GM23248 (cell line): Measurements from ENCODE around the gene SBK2. TPM values are rescaled to one million over a fixed set of nuclear protein-coding genes. Genes with fewer than 3 reads are reported as not detected.

ENCODE experiments used
- DNase-seq: peaks from one replicate; pipeline ENCODE4 v3.0.0-alpha.2; 2015
- H2AFZ ChIP-seq: fragments of 200-600 bp; sonication (generic); 2 replicates; pipeline ENCODE4 v1.6.1; 2016; ENCODE audit warnings: antibody characterized with exemption
- H3F3A ChIP-seq: fragments of 200-600 bp; sonication (generic); 2 replicates; pipeline ENCODE4 v1.6.1; 2016; ENCODE audit warnings: mild to moderate bottlenecking, antibody characterized with exemption, mixed run types; ENCODE audit not compliant: insufficient read depth
- H3K27ac ChIP-seq: fragments of 200-600 bp; sonication (generic); 2 replicates; pipeline ENCODE4 v1.5.1; 2016; ENCODE audit warnings: mild to moderate bottlenecking
- H3K27me3 ChIP-seq: fragments of 200-600 bp; sonication (generic); replicated peaks from 2 replicates; pipeline ENCODE4 v1.6.1; 2016; ENCODE audit warnings: mild to moderate bottlenecking; ENCODE audit not compliant: insufficient read depth
- H3K36me3 ChIP-seq: fragments of 200-600 bp; sonication (generic); 2 replicates; pipeline ENCODE4 v1.6.1; 2016; ENCODE audit warnings: low read depth, mild to moderate bottlenecking
- H3K4me1 ChIP-seq: fragments of 200-600 bp; sonication (generic); 2 replicates; pipeline ENCODE4 v1.6.1; 2016; ENCODE audit warnings: mild to moderate bottlenecking; ENCODE audit not compliant: insufficient read depth
- H3K4me2 ChIP-seq: fragments of 200-600 bp; sonication (generic); one replicate; pipeline ENCODE4 v1.6.1; 2016; ENCODE audit warnings: mild to moderate bottlenecking; ENCODE audit not compliant: unreplicated experiment
- H3K4me3 ChIP-seq: fragments of 200-600 bp; sonication (generic); 2 replicates; pipeline ENCODE4 v1.5.1; 2016; ENCODE audit warnings: mild to moderate bottlenecking
- H3K79me2 ChIP-seq: fragments of 200-600 bp; sonication (generic); 2 replicates; pipeline ENCODE4 v1.6.1; 2016; ENCODE audit warnings: mild to moderate bottlenecking; ENCODE audit not compliant: insufficient read depth
- H3K9ac ChIP-seq: fragments of 200-600 bp; sonication (generic); 2 replicates; pipeline ENCODE4 v1.6.1; 2016; ENCODE audit warnings: mild to moderate bottlenecking
- H3K9me2 ChIP-seq: fragments of 200-600 bp; sonication (generic); 2 replicates; pipeline ENCODE4 v1.6.1; 2016; ENCODE audit warnings: mixed run types, mild to moderate bottlenecking, moderate library complexity; ENCODE audit not compliant: insufficient read depth
- H3K9me3 ChIP-seq: fragments of 200-600 bp; sonication (generic); one replicate; pipeline ENCODE4 v1.6.1; 2017; ENCODE audit warnings: low read depth
- H4K20me1 ChIP-seq: fragments of 200-600 bp; sonication (generic); 2 replicates; pipeline ENCODE4 v1.6.0; 2016; ENCODE audit not compliant: insufficient read depth
- EZH2 ChIP-seq: fragments of 200-600 bp; sonication (generic); IDR thresholded peaks from 2 replicates; pipeline ENCODE4 v1.6.1; 2018; ENCODE audit warnings: antibody characterized with exemption, mild to moderate bottlenecking; ENCODE audit not compliant: insufficient read depth, poor library complexity, severe bottlenecking
- EZH2phosphoT487 ChIP-seq: fragments of 200-600 bp; sonication (generic); IDR thresholded peaks from 2 replicates; pipeline ENCODE4 v1.6.1; 2018; ENCODE audit warnings: antibody characterized with exemption, moderate library complexity, mild to moderate bottlenecking, low read depth; ENCODE audit not compliant: insufficient read depth
- WGBS, 2 experiments: methylation state at CpG; one replicate each; pipeline ENCODE4 v1.1.6; 2015 to 2017; ENCODE audit warnings: low lambda C conversion rate in 2 of 2, low coverage in 1 of 2; ENCODE audit errors: missing lambda C conversion rate in 2 of 2; 5-methylcytosine and 5-hydroxymethylcytosine counted together
- in situ Hi-C: fragments of 300-500 bp; cut with MboI; formaldehyde crosslinking; loops from 2 replicates; pipeline ENCODE4 v1.15.0; 2020
- polyA plus RNA-seq: library from polyadenylated mRNA; unstranded; fragments of >200 nt; fragmentation: Nextera tagmentation; extraction: Ambion mirVana; gene quantifications from 2 replicates; pipeline ENCODE4 v1.2.1, GENCODE V29; 2016
- total RNA-seq: library from RNA; depleted of rRNA; stranded (reverse); fragments of >200 nt; shearing (Covaris generic); gene quantifications from 2 replicates; pipeline ENCODE4 v1.2.3, GENCODE V29; 2014

Gene SBK2
- total and polyA plus RNA-seq, 2 experiments from 2014 or later = not detected

DNA sequence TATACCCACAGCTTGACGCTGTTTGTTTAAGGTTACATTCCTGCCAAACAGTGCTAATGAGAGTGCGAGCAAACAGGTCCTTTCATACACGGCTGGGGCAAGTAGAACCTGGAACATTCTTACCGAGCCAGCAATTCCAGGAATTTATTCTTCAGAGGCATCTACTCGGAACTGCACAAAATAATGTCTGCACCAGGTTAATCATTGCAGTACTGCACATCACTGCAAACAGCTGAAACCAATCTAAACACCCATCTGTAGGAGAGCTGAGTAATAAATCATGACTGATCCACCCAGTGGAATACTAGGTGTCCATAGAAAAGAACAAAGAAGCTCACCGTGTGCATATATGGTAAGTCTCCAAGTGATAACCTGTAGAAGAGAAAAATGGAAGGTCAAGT, 44.9 kb upstream of the SBK2 start:
- no peaks in the 10 kb centered on the region for H3K36me3 ChIP-seq
- H3K27ac ChIP-seq = no peak overlapping the region
- H4K20me1 ChIP-seq = no peaks in the 10 kb centered on the region
- H2AFZ ChIP-seq = peak overlapping the region; percentile 99; the same call in 1 of the 2 replicates
- in situ Hi-C loops = no loop called here
- peaks cover 19% of the 10 kb centered on the region for H3K79me2 ChIP-seq
- 1 to 2% methylated on average over 6 of the region's 6 CpGs for WGBS, 2 experiments
- no peak overlapping the region for H3K9ac ChIP-seq
- no peak overlapping the region for H3K4me3 ChIP-seq
- peak; percentile 14 for DNase-seq
- no peaks in the 10 kb centered on the region for H3K27me3 ChIP-seq
- no peak overlapping the region for H3K4me2 ChIP-seq
- H3K4me1 ChIP-seq = no peaks in the 10 kb centered on the region; the same call in 1 of the 2 replicates
- no peaks in the 10 kb centered on the region for H3K9me3 ChIP-seq
- no peaks in the 10 kb centered on the region for H3K9me2 ChIP-seq
- no peak for TF ChIP-seq EZH2phosphoT487
- no peak for TF ChIP-seq EZH2
- H3F3A ChIP-seq = peaks cover 15% of the 10 kb centered on the region

DNA sequence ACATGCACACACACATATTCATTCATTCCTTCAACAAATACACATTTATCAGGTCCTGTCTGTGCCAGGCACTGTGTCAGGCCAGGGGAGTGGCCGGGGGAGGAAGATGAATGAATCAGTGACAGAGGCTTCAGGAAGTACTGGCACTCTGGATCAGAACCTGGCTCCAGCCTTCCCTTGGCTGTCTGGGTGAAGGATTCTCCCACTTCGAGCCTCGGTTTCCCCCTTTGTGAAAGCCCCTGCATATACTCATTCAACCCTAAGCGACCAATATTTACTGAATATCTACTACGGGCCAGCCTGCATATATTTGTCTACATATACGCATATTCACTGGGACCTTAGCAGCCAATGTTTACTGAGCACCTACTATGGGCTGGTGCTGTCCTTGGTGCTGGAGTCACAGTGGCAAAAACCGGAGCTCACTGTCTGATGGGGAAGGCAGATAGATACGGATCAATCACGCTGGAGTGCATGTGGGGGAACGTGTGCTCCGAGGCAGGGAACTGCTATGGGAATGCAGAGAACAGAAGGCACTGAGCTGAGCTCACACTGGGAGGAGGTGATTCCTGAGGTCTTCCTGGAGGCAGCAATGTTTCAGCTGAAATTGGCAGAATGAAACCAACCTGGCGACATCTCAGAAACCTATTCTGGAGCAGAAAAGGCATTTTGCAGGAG, 44.4 kb upstream of the SBK2 start:
- H3K9ac ChIP-seq = peak overlapping the region; percentile 86
- no peaks in the 10 kb centered on the region for H4K20me1 ChIP-seq
- in situ Hi-C loops = no loop called here

GRCh38 chr19:55580628-55581144, 43.8 kb upstream of the SBK2 start, which contains the start of gene ZNF579:
Gene ZNF579 (minus strand): TSS chr19:55580848. CDS start chr19:55579639, 1,209 bp downstream.
- Histone ChIP-seq H3K27me3 (no peaks in the 10 kb centered on the region), H3K79me2 (peaks cover 19% of the 10 kb centered on the region), H3K36me3 (no peaks in the 10 kb centered on the region), H4K20me1 (no peaks in the 10 kb centered on the region), H3K9me2 (no peaks in the 10 kb centered on the region), H3K4me2 (peak within 1 kb of the TSS; percentile 99), H3K4me1 (no peaks in the 10 kb centered on the region; the same call in 1 of the 2 replicates), H2AFZ (peak within 1 kb of the TSS; percentile 99), H3F3A (peaks cover 15% of the 10 kb centered on the region), H3K9me3 (no peaks in the 10 kb centered on the region), H3K4me3 (peak within 1 kb of the TSS; percentile 82), H3K27ac (peak within 1 kb of the TSS; percentile 43), H3K9ac (peak within 1 kb of the TSS; percentile 86)
- peak; percentile 91 for DNase-seq
- no peak for TF ChIP-seq EZH2
- no peak for TF ChIP-seq EZH2phosphoT487
- WGBS, 2 experiments = 2% methylated on average over 7 to 24 of the region's 24 CpGs
- in situ Hi-C loops = no loop called here

More for the DNA sequence above, 44.4 kb upstream of the SBK2 start:
- H3K4me2 ChIP-seq = peak overlapping the region; percentile 90
- no peaks in the 10 kb centered on the region for H3K9me3 ChIP-seq
- H3K4me1 ChIP-seq = no peaks in the 10 kb centered on the region; the same call in 1 of the 2 replicates
- H3F3A ChIP-seq = peaks cover 15% of the 10 kb centered on the region
- no peak overlapping the region for H3K27ac ChIP-seq
- peak overlapping the region; percentile 99 for H2AFZ ChIP-seq
- no peaks in the 10 kb centered on the region for H3K27me3 ChIP-seq
- peaks cover 19% of the 10 kb centered on the region for H3K79me2 ChIP-seq
- no peaks in the 10 kb centered on the region for H3K9me2 ChIP-seq
- TF ChIP-seq EZH2phosphoT487 = no peak
- no peak for TF ChIP-seq EZH2
- 16 to 17% methylated on average over 12 of the region's 12 CpGs for WGBS, 2 experiments
- H3K36me3 ChIP-seq = no peaks in the 10 kb centered on the region
- peak overlapping the region; percentile 82 for H3K4me3 ChIP-seq
- peak; percentile 45 for DNase-seq

DNA sequence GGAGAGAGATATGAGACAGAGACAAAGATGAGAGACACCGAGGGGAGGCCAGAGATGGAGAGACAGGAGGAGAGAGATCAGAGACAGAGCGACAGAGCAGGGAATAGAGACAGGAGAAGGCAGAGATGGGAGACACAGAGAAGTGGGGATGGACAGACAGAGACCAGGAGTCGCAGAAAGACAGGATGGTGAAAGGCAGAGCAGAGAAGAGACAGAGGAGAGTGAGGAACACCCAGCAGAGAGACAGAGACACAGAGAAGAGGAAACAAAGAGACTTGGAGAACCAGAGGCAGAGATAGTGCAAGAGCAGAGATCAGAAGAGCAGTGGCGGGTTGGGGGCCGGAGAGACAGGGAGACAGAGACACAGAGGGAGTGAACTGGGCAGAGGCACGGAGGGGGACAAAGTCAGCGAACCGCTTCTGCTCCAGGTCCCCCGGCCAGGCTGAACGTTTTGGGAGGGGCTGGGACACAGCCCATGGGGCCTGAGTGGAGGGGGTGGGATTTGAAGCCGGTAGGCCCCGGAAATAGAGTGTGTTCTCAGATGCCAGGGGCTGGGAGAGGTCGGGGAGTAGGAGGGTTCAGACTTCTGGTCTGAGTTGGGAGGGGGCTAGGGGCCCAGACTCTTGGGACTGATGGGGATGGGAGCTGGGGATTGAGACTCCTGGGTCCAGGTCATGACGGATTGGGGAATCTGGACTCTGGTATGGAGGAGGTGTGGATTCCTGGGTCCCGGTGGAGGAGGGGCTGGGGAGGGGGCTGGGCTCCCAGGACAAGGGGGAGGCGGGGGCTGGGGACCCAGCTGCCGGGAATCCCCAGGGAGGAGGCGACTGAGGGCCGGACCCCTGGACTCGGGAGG, 43.1 kb upstream of the SBK2 start:
- H3K27ac ChIP-seq = peak overlapping the region; percentile 43
- peak overlapping the region; percentile 99 for H3K4me2 ChIP-seq
- H3K27me3 ChIP-seq = no peaks in the 10 kb centered on the region
- in situ Hi-C loops = no loop called here
- no peaks in the 10 kb centered on the region for H3K9me3 ChIP-seq
- no peak for TF ChIP-seq EZH2phosphoT487
- TF ChIP-seq EZH2 = no peak
- 6% methylated on average over 11 to 20 of the region's 20 CpGs for WGBS, 2 experiments
- H3K36me3 ChIP-seq = no peaks in the 10 kb centered on the region
- no peaks in the 10 kb centered on the region for H4K20me1 ChIP-seq
- no peaks in the 10 kb centered on the region; the same call in 1 of the 2 replicates for H3K4me1 ChIP-seq
- no peaks in the 10 kb centered on the region for H3K9me2 ChIP-seq
- peaks cover 19% of the 10 kb centered on the region for H3K79me2 ChIP-seq
- H3F3A ChIP-seq = peaks cover 11% of the 10 kb centered on the region
- H3K4me3 ChIP-seq = peak overlapping the region; percentile 82
- H2AFZ ChIP-seq = peak overlapping the region; percentile 99
- H3K9ac ChIP-seq = peak overlapping the region; percentile 86
- DNase-seq = peak; percentile 44
